K562 (cell line): ENCODE data around the gene FOXJ2. TPM values are rescaled to one million over a fixed set of nuclear protein-coding genes. Genes with fewer than 3 reads are reported as not detected.
A peak's percentile ranks its signal among the peaks of the same experiment; 100 is the strongest.

ENCODE experiments used
- BCL6 ChIP-seq: fragments of 250-450 bp; sonication (Bioruptor Pico); IDR thresholded peaks from 2 replicates; pipeline ENCODE4 v1.4.0; 2020
- CHCHD3 ChIP-seq: fragments of 250-450 bp; sonication (Bioruptor Pico); IDR thresholded peaks from 2 replicates; pipeline ENCODE4 v2.1.2; 2022; ENCODE audit warnings: mild to moderate bottlenecking
- GTF2F1 ChIP-seq: IDR thresholded peaks from 2 replicates; pipeline ENCODE4 v1.6.1; 2011; ENCODE audit warnings: low read depth, low read length, improper control_type of control experiment
- KAT8 ChIP-seq: fragments of 450-650 bp; IDR thresholded peaks from 2 replicates; pipeline ENCODE4 v1.6.1; 2016; ENCODE audit warnings: low read depth, mild to moderate bottlenecking
- LCOR ChIP-seq: sonication (generic); formaldehyde crosslinking; IDR thresholded peaks from 2 replicates; pipeline ENCODE4 v1.8.0; 2022; ENCODE audit warnings: mild to moderate bottlenecking, missing genetic modification reagents
- POU5F1 ChIP-seq: fragments of 150-350 bp; IDR thresholded peaks from 2 replicates; pipeline ENCODE4 v1.6.1; 2014; ENCODE audit warnings: borderline replicate concordance, low read length, low read depth, mild to moderate bottlenecking; ENCODE audit not compliant: partially characterized antibody
- SAFB2 ChIP-seq: fragments of 200-400 bp; formaldehyde crosslinking; IDR thresholded peaks from 2 replicates; pipeline ENCODE4 v1.6.1; 2018; ENCODE audit warnings: borderline replicate concordance, low read length, low read depth, moderate library complexity; ENCODE audit not compliant: severe bottlenecking
- WHSC1 ChIP-seq: IDR thresholded peaks from one replicate; pipeline ENCODE4 v1.6.1; 2012; ENCODE audit warnings: low read length, control low read depth, inconsistent platforms
- ZBED1 ChIP-seq: IDR thresholded peaks from 2 replicates; pipeline ENCODE4 v1.6.1; 2014
- ZNF384 ChIP-seq: IDR thresholded peaks from 2 replicates; pipeline ENCODE4 v1.6.1; 2012; ENCODE audit warnings: low read depth, low read length, improper control_type of control experiment
- polyA plus RNA-seq, 8 experiments: library from polyadenylated mRNA; depleted of rRNA in 4 of 8; stranded (reverse) in 5 of 8; unstranded in 3 of 8; fragments of >200 nt; fragmentation: Nextera tagmentation in 2 of 8; fragmentation: Illumina TruSeq in 1 of 8; extraction: Ambion mirVana in 2 of 8; extraction: Trizol in 1 of 8; gene quantifications; 2 replicates each; pipeline versions ENCODE4 v1.2.1 to v1.2.3, GENCODE V29; 2011 to 2014; ENCODE audit warnings: inconsistent platforms in 1 of 8, missing spikeins in 1 of 8
- total RNA-seq, 7 experiments: library from RNA; depleted of rRNA in 6 of 7; stranded (reverse); fragments of >200 nt in 6 of 7; fragmentation: Illumina TruSeq in 2 of 7; extraction: Trizol in 2 of 7; gene quantifications; 2 replicates each; pipeline versions ENCODE4 v1.2.1 to v1.2.3, GENCODE V29; 2011 to 2021; ENCODE audit warnings: low replicate concordance in 1 of 7
- TF ChIP-seq, protein P1 (sequence below): fragments of 450-650 bp; conservative IDR thresholded peaks from 2 replicates; pipeline ENCODE4 v1.6.1; 2016; ENCODE audit warnings: missing genetic modification characterization, low read depth, mild to moderate bottlenecking, control low read depth, missing compliant biosample characterization
- TF ChIP-seq, protein P2 (sequence below): sonication (generic); IDR thresholded peaks from 2 replicates; pipeline ENCODE4 v1.6.1; 2016
- TF ChIP-seq, protein P3 (sequence below): fragments of 150-350 bp; IDR thresholded peaks from 2 replicates; pipeline ENCODE4 v1.6.1; 2014; ENCODE audit warnings: low read depth, mild to moderate bottlenecking, low read length, borderline replicate concordance
- TF ChIP-seq, protein P4 (sequence below), 2 experiments: IDR thresholded peaks; 2 replicates each; pipeline ENCODE4 v1.6.1; 2011; ENCODE audit warnings: borderline replicate concordance in 1 of 2, control low read depth in 1 of 2, low read depth in 1 of 2, low read length in 1 of 2, mild to moderate bottlenecking in 1 of 2, mixed read lengths in 1 of 2, moderate library complexity in 1 of 2; ENCODE audit not compliant: insufficient read depth in 1 of 2, insufficient read length in 1 of 2, poor library complexity in 1 of 2, severe bottlenecking in 1 of 2; ENCODE audit errors: extremely low read depth in 1 of 2
- TF ChIP-seq, protein P5 (sequence below): fragments of 150-350 bp; conservative IDR thresholded peaks from 2 replicates; pipeline ENCODE4 v1.6.1; 2014; ENCODE audit warnings: low read length

FOXJ2 gene
- total and polyA plus RNA-seq, 9 of the 15 experiments (the other 6 are each of a cell fraction or from before 2014, with no cell fraction given): 1.0 to 7.5 (median 2.4) TPM

DNA sequence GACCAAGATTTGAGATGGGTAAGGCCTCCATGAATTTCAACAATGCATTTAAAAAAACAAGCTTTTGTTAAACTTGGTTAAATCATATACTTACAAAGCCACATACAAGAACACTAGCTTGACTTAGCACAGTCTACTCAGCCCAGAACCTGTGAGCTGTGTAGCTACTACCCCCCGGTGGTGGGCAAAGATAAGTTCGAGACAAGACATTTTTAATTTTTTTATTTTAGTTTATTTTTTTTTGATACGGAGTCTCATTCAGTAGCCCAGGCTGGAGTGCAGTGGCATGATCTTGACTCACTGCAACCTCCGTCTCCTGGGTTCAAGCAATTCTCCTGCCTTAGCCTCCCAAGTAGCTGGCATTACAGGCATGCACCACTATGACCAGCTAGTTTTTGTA is 45.9 kb downstream of the FOXJ2 start (continued):
- TF ChIP-seq WHSC1 (no peak), LCOR (CRISPR knock-in tag) (no peak), BCL6 (CRISPR knock-in tag) (no peak), KAT8 (no peak), CHCHD3 (no peak), SAFB2 (no peak), GTF2F1 (no peak), ZBED1 (no peak), POU5F1 (no peak), ZNF384 (peak; percentile 45)
- TF ChIP-seq, protein P1, sequence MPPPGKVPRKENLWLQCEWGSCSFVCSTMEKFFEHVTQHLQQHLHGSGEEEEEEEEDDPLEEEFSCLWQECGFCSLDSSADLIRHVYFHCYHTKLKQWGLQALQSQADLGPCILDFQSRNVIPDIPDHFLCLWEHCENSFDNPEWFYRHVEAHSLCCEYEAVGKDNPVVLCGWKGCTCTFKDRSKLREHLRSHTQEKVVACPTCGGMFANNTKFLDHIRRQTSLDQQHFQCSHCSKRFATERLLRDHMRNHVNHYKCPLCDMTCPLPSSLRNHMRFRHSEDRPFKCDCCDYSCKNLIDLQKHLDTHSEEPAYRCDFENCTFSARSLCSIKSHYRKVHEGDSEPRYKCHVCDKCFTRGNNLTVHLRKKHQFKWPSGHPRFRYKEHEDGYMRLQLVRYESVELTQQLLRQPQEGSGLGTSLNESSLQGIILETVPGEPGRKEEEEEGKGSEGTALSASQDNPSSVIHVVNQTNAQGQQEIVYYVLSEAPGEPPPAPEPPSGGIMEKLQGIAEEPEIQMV (tag): no peak
- TF ChIP-seq, protein P2, sequence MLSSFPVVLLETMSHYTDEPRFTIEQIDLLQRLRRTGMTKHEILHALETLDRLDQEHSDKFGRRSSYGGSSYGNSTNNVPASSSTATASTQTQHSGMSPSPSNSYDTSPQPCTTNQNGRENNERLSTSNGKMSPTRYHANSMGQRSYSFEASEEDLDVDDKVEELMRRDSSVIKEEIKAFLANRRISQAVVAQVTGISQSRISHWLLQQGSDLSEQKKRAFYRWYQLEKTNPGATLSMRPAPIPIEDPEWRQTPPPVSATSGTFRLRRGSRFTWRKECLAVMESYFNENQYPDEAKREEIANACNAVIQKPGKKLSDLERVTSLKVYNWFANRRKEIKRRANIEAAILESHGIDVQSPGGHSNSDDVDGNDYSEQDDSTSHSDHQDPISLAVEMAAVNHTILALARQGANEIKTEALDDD: peak; percentile 57; the same call in 1 of the 2 replicates
- TF ChIP-seq, protein P3, sequence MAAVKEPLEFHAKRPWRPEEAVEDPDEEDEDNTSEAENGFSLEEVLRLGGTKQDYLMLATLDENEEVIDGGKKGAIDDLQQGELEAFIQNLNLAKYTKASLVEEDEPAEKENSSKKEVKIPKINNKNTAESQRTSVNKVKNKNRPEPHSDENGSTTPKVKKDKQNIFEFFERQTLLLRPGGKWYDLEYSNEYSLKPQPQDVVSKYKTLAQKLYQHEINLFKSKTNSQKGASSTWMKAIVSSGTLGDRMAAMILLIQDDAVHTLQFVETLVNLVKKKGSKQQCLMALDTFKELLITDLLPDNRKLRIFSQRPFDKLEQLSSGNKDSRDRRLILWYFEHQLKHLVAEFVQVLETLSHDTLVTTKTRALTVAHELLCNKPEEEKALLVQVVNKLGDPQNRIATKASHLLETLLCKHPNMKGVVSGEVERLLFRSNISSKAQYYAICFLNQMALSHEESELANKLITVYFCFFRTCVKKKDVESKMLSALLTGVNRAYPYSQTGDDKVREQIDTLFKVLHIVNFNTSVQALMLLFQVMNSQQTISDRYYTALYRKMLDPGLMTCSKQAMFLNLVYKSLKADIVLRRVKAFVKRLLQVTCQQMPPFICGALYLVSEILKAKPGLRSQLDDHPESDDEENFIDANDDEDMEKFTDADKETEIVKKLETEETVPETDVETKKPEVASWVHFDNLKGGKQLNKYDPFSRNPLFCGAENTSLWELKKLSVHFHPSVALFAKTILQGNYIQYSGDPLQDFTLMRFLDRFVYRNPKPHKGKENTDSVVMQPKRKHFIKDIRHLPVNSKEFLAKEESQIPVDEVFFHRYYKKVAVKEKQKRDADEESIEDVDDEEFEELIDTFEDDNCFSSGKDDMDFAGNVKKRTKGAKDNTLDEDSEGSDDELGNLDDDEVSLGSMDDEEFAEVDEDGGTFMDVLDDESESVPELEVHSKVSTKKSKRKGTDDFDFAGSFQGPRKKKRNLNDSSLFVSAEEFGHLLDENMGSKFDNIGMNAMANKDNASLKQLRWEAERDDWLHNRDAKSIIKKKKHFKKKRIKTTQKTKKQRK: no peak
- TF ChIP-seq, protein P4, sequence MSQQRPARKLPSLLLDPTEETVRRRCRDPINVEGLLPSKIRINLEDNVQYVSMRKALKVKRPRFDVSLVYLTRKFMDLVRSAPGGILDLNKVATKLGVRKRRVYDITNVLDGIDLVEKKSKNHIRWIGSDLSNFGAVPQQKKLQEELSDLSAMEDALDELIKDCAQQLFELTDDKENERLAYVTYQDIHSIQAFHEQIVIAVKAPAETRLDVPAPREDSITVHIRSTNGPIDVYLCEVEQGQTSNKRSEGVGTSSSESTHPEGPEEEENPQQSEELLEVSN (IDR thresholded peaks at IDR 0.05; ENCODE audit: borderline replicate concordance in 1 of 2, extremely low read depth in 1 of 2, insufficient read depth in 1 of 2, insufficient read length in 1 of 2, low read depth in 1 of 2, low read length in 1 of 2, poor library complexity in 1 of 2, severe bottlenecking in 1 of 2): no peak
- TF ChIP-seq, protein P5, sequence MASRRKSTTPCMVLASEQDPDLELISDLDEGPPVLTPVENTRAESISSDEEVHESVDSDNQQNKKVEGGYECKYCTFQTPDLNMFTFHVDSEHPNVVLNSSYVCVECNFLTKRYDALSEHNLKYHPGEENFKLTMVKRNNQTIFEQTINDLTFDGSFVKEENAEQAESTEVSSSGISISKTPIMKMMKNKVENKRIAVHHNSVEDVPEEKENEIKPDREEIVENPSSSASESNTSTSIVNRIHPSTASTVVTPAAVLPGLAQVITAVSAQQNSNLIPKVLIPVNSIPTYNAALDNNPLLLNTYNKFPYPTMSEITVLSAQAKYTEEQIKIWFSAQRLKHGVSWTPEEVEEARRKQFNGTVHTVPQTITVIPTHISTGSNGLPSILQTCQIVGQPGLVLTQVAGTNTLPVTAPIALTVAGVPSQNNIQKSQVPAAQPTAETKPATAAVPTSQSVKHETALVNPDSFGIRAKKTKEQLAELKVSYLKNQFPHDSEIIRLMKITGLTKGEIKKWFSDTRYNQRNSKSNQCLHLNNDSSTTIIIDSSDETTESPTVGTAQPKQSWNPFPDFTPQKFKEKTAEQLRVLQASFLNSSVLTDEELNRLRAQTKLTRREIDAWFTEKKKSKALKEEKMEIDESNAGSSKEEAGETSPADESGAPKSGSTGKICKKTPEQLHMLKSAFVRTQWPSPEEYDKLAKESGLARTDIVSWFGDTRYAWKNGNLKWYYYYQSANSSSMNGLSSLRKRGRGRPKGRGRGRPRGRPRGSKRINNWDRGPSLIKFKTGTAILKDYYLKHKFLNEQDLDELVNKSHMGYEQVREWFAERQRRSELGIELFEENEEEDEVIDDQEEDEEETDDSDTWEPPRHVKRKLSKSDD: no peak
- TF ChIP-seq, all 486 proteins: peak for 6
